ENCODE measurements around the gene B3GAT1. TPM values are rescaled to one million over a fixed set of nuclear protein-coding genes. Genes with fewer than 3 reads are reported as not detected.

The B3GAT1 gene
- polyA plus RNA-seq, 3 donors, result not detected

DNA sequence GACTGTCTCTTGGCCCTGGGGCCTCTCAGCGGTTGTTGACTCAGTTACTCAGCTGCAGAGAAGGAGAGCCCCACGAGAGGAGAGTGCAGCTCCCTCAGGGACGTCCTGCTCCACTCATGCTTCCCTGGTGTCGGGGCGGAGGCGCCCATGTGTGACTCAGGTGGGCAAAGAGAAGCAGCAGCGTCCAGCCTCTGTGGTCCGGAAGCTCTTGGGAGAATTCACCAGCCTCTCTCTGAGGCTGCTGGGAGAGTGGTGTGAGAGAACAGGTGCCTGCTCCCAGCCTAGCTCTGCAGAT, 54.5 kb downstream of the B3GAT1 start:
- Histone ChIP-seq H3K27me3 (ENCODE audit: control insufficient read depth in 2 of 2, insufficient read depth in 2 of 2, low read length in 2 of 2) (no peaks in the 10 kb centered on the region), H4K20me1 (ENCODE audit: insufficient read depth, low read length) (no peaks in the 10 kb centered on the region), H3K9ac (ENCODE audit: insufficient read depth, low read length, poor library complexity, severe bottlenecking) (no peak overlapping the region), H3K4me3 (replicated peaks in 1 of 3; ENCODE audit: low read depth in 2 of 3, low read length in 3 of 3) (no peak overlapping the region), H3K9me3 (replicated peaks in 1 of 2; ENCODE audit: control insufficient read depth in 1 of 2, insufficient read depth in 1 of 2, low read length in 2 of 2) (no peaks in the 10 kb centered on the region), H3K4me2 (replicated peaks; ENCODE audit: extremely low read depth, low read length, poor library complexity, severe bottlenecking) (no peak overlapping the region), H3K36me3 (replicated peaks in 1 of 2; ENCODE audit: control insufficient read depth in 1 of 2, insufficient read depth in 2 of 2, low read length in 2 of 2) (no peaks in the 10 kb centered on the region), H3K79me2 (ENCODE audit: insufficient read depth, low read length) (no peaks in the 10 kb centered on the region), H2AFZ (ENCODE audit: insufficient read depth, low read depth, low read length, poor library complexity, severe bottlenecking) (no peak overlapping the region), H3K27ac (ENCODE audit: low read depth in 1 of 2, low read length in 2 of 2) (no peak overlapping the region), H3K4me1 (ENCODE audit: control insufficient read depth in 1 of 2, insufficient read depth in 2 of 2, low read length in 2 of 2) (no peaks in the 10 kb centered on the region)
- no peak for DNase-seq
- TF ChIP-seq, protein P1, sequence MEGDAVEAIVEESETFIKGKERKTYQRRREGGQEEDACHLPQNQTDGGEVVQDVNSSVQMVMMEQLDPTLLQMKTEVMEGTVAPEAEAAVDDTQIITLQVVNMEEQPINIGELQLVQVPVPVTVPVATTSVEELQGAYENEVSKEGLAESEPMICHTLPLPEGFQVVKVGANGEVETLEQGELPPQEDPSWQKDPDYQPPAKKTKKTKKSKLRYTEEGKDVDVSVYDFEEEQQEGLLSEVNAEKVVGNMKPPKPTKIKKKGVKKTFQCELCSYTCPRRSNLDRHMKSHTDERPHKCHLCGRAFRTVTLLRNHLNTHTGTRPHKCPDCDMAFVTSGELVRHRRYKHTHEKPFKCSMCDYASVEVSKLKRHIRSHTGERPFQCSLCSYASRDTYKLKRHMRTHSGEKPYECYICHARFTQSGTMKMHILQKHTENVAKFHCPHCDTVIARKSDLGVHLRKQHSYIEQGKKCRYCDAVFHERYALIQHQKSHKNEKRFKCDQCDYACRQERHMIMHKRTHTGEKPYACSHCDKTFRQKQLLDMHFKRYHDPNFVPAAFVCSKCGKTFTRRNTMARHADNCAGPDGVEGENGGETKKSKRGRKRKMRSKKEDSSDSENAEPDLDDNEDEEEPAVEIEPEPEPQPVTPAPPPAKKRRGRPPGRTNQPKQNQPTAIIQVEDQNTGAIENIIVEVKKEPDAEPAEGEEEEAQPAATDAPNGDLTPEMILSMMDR (IDR thresholded peaks at IDR 0.05), result no peak
- WGBS (ENCODE audit: insufficient coverage), result 91% methylated on average over 8 of the region's 8 CpGs
- no peaks in the 10 kb centered on the region for H3K4me1 Mint-ChIP-seq
- H3K4me3 Mint-ChIP-seq, result no peak overlapping the region
- peaks cover 17 to 22% (median 19%) of the 10 kb centered on the region in 3 donors for H3K27me3 Mint-ChIP-seq (ENCODE audit: low read depth in 3 of 3)
- peaks cover 0 to 2% (median under 1%) of the 10 kb centered on the region in 7 donors for H3K9me3 Mint-ChIP-seq
- intact Hi-C loops (cut with micrococcal nuclease), result no loop called here
- H3K36me3 Mint-ChIP-seq, result no peaks in the 10 kb centered on the region
- H3K27ac Mint-ChIP-seq, result no peak overlapping the region

DNA sequence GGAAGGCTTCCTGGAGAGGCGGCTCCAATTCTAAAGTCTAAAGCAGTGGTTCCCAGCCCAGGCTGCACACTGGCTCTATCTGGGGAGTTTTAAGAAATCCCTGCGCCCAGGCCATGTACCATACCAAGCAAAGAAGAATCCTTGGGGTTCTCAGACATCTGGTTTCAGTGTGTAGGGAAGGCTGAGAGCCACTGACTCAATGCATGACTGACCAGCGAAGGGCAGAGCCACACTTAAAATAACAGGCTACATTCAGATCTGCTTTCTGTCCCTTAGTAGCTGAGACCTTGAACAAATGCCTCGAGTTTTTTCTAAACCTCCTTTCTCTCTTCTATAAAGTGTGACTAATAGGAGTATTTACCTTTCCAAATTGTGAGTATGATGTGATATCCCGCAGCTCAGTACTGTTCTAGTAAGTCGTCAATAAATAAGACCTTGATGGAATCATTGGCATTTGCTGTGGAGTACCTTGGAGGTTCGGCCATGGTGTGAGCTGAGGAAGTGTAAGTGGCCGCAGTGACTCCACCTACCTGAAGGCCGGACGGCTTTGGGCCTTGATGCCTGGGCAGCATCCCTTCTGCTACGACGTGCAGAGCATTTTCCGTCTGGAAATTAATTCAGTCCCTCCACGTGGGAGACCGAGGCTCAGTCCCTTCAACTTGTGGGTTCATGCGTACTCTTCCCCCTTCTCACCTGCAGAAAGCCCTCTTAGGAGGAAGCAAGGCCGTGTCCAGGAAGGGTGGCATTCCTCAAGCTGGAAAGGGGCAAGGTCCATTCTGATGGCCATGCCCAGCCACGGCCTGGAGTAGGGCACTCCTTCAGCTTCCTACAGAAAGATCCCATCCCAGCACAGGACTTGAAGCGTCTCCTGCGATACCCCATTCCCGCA, 55.1 kb downstream of the B3GAT1 start:
- no peak overlapping the region for H3K4me3 ChIP-seq (replicated peaks in 1 of 3; ENCODE audit: low read depth in 2 of 3, low read length in 3 of 3)
- 95% methylated on average over 18 of the region's 21 CpGs for WGBS (ENCODE audit: insufficient coverage)
- H3K27ac ChIP-seq (ENCODE audit: low read depth in 1 of 2, low read length in 2 of 2), result no peak overlapping the region
- no peak overlapping the region for H2AFZ ChIP-seq (ENCODE audit: insufficient read depth, low read depth, low read length, poor library complexity, severe bottlenecking)
- H3K4me2 ChIP-seq (replicated peaks; ENCODE audit: extremely low read depth, low read length, poor library complexity, severe bottlenecking), result no peak overlapping the region
- no peak for DNase-seq
- H3K9ac ChIP-seq (ENCODE audit: insufficient read depth, low read length, poor library complexity, severe bottlenecking), result no peak overlapping the region
- H3K27me3 ChIP-seq (ENCODE audit: control insufficient read depth in 2 of 2, insufficient read depth in 2 of 2, low read length in 2 of 2), result no peaks in the 10 kb centered on the region
- H3K79me2 ChIP-seq (ENCODE audit: insufficient read depth, low read length), result no peaks in the 10 kb centered on the region
- intact Hi-C loops (cut with micrococcal nuclease), result no loop called here
- TF ChIP-seq, protein P1 (IDR thresholded peaks at IDR 0.05), result no peak
- Mint-ChIP-seq H3K36me3 (no peaks in the 10 kb centered on the region), H3K9me3 (peaks cover 0 to 3% (median 2%) of the 10 kb centered on the region in 7 donors), H3K4me1 (no peaks in the 10 kb centered on the region), H3K4me3 (no peak overlapping the region), H3K27ac (no peak overlapping the region), H3K27me3 (ENCODE audit: low read depth in 3 of 3) (peaks cover 17 to 22% (median 19%) of the 10 kb centered on the region in 3 donors)
- no peaks in the 10 kb centered on the region for H3K4me1 ChIP-seq (ENCODE audit: control insufficient read depth in 1 of 2, insufficient read depth in 2 of 2, low read length in 2 of 2)
- no peaks in the 10 kb centered on the region for H3K36me3 ChIP-seq (replicated peaks in 1 of 2; ENCODE audit: control insufficient read depth in 1 of 2, insufficient read depth in 2 of 2, low read length in 2 of 2)
- H3K9me3 ChIP-seq (replicated peaks in 1 of 2; ENCODE audit: control insufficient read depth in 1 of 2, insufficient read depth in 1 of 2, low read length in 2 of 2), result no peaks in the 10 kb centered on the region
- no peaks in the 10 kb centered on the region for H4K20me1 ChIP-seq (ENCODE audit: insufficient read depth, low read length)

All from CD14-positive monocyte (primary cell).